GM12873 (cell line): ENCODE data around the gene MAN1A1.

Experiments used
- TF ChIP-seq, protein P1 (sequence below): IDR thresholded peaks from 2 replicates; pipeline ENCODE4 v1.5.1; 2012; ENCODE audit warnings: low read depth, mild to moderate bottlenecking, moderate library complexity, low read length, control low read depth; ENCODE audit not compliant: insufficient read depth; ENCODE audit errors: missing control alignments

MAN1A1 gene

GRCh38 chr6:119201480-119201879, 148.1 kb downstream of the MAN1A1 start:
- TF ChIP-seq, protein P1, sequence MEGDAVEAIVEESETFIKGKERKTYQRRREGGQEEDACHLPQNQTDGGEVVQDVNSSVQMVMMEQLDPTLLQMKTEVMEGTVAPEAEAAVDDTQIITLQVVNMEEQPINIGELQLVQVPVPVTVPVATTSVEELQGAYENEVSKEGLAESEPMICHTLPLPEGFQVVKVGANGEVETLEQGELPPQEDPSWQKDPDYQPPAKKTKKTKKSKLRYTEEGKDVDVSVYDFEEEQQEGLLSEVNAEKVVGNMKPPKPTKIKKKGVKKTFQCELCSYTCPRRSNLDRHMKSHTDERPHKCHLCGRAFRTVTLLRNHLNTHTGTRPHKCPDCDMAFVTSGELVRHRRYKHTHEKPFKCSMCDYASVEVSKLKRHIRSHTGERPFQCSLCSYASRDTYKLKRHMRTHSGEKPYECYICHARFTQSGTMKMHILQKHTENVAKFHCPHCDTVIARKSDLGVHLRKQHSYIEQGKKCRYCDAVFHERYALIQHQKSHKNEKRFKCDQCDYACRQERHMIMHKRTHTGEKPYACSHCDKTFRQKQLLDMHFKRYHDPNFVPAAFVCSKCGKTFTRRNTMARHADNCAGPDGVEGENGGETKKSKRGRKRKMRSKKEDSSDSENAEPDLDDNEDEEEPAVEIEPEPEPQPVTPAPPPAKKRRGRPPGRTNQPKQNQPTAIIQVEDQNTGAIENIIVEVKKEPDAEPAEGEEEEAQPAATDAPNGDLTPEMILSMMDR: no peak

DNA sequence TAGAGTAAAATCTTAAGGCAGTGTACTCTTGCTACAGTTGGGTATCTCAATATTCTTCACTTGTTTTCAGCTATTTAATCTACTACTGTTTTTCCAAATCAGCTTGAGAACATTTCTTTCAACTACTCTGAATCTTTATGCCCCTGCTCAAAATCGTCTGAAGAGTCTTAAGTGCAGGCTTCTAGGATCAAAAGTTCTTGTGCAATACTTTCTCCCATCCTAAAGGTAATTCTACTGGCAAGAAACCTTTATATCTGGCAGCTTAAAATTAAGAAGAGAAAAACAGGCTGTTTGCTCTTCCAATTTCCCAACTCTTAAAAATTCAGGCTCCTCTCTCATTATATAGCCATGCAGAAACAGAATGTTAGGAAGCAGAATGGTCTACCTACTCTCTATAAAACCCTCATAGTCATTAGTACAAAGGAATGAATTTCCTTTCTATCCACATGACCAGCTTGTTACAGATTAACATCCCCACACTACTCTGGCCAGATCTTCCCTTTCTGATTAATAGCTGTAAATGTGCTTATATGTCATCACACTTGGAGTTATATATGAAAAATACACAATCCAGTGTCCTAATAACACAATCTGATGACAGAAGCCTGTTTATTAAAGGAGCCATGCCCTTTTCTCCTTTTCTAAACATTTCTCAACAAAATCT, 148.9 kb downstream of the MAN1A1 start:
- TF ChIP-seq, protein P1: no peak

DNA sequence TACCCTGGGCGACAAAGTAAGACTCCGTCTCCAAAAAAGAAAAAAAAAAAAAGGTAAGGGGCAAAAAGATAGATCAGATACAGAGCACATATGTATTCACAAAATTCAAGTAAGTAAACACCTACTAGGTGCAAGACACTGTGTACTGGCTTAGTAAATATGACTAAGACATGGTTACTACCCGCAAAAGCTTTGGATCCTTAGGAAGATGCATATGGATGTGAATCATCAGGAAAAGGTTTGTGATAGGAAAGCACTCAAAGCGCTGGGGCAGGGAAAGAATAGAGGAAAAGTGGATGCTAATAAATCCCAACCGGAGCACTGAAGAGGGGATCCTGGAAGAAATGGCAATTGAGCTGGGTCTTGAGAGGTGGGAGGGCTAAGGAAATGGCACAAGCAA, 152.3 kb downstream of the MAN1A1 start:
- TF ChIP-seq, protein P1: no peak

DNA sequence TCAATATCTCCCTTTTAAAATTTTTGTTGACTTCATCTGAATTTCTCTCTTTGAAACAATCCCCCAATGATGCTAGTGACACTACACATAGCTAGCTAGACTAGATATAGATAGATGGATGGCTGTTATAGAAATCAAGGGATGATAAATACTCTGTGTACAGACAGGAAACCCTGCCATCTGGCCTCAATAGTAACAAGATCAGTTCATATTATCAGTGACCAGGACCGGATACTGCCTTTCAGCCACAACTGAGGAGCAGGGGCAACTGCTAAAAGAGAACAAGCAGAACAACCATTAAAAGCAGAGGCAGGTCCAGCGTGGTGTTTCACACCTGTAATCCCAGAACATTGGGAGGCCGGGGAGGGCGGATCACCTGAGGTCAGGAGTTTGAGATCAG, 152.8 kb downstream of the MAN1A1 start:
- TF ChIP-seq, protein P1: no peak

- TF ChIP-seq, protein P1: no peak
Measured at GRCh38 chr6:119195848-119196247, 153.7 kb downstream of the MAN1A1 start.

- TF ChIP-seq, protein P1: no peak
Measured at GRCh38 chr6:119195204-119195603, 154.4 kb downstream of the MAN1A1 start.

DNA sequence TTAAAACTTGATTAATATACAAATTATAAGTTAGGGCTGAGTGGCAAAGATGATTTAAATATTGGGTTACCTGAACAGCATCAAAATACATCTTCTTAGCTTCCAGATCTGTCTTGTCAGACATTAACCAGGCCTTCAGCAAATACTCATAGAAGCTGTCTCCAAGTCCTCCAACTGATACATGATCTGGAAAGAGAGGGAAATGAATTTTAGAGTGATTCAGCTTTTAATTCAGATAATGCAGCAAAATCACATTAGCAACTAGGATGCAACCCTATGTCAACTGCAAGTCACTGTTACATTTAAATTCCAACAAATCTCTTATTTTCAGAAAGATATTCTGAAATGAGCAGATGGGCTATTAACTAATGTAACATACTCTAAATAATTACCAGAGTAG, 155.9 kb downstream of the MAN1A1 start:
- TF ChIP-seq, protein P1: no peak
